SK-N-SH (cell line): Measurements from ENCODE around the gene NUP160. TPM values are rescaled to one million over a fixed set of nuclear protein-coding genes. Genes with fewer than 3 reads are reported as not detected.
"Not testable (repeated sequence)": the region's sequence is repeated elsewhere in the genome, so short reads cannot be mapped to it uniquely, and the experiment has no call there.

Experiments
- CTCF ChIA-PET: fragments of 300-600, 350-600 bp; formaldehyde crosslinking; extraction: SDS; loops from one replicate; lab custom pipeline; 2021; lab: Yijun Ruan, JAX
- POLR2A ChIA-PET: fragments of 350-600 bp; sonication (Branson Sonifier 250); formaldehyde crosslinking; extraction: SDS; loops from one replicate; lab custom pipeline; 2020; ENCODE audit warnings: antibody characterized with exemption, inconsistent platforms; lab: Yijun Ruan, JAX
- DNase-seq: peaks from one replicate; pipeline ENCODE4 v3.0.0; 2012
- H2AFZ ChIP-seq: fragments of 200-600 bp; sonication (generic); 2 replicates; pipeline ENCODE4 v1.8.1; 2016; ENCODE audit warnings: antibody characterized with exemption, mild to moderate bottlenecking, low read depth
- H3F3A ChIP-seq: fragments of 200-600 bp; sonication (generic); replicated peaks from 2 replicates; pipeline ENCODE3; 2016; ENCODE audit warnings: antibody characterized with exemption, mild to moderate bottlenecking; ENCODE audit not compliant: insufficient read depth
- H3K27ac ChIP-seq, 2 experiments: fragments of 200-500 bp in 1 of 2; fragments of 200-600 bp in 1 of 2; sonication (Bioruptor generic) in 1 of 2; sonication (generic), shearing (Covaris generic) in 1 of 2; 2 replicates each; pipeline versions ENCODE4 v1.5.1 to v1.6.1; 2014 to 2016; ENCODE audit warnings: low read depth in 2 of 2, inconsistent platforms in 1 of 2, low read length in 1 of 2, mild to moderate bottlenecking in 1 of 2, mixed read lengths in 1 of 2
- H3K27me3 ChIP-seq: fragments of 200-600 bp; sonication (generic), shearing (Covaris generic); 2 replicates; pipeline ENCODE4 v1.6.1; 2016; ENCODE audit warnings: mixed run types; ENCODE audit not compliant: insufficient read depth
- H3K36me3 ChIP-seq, 2 experiments: fragments of 200-500 bp in 1 of 2; fragments of 200-600 bp in 1 of 2; sonication (Bioruptor generic) in 1 of 2; sonication (generic) in 1 of 2; replicated peaks in 1 of 2; 2 replicates each; pipeline versions ENCODE3 to v1.5.1; 2014 to 2016; ENCODE audit warnings: low read length in 1 of 2, mild to moderate bottlenecking in 1 of 2; ENCODE audit not compliant: insufficient read depth in 2 of 2, control insufficient read depth in 1 of 2
- H3K4me1 ChIP-seq, 2 experiments: fragments of 200-500 bp in 1 of 2; fragments of 200-600 bp in 1 of 2; sonication (Bioruptor generic) in 1 of 2; sonication (generic), shearing (Covaris generic) in 1 of 2; 2 replicates each; pipeline versions ENCODE4 v1.5.1 to v1.6.1; 2014 to 2016; ENCODE audit warnings: low read depth in 1 of 2, low read length in 1 of 2, mixed run types in 1 of 2; ENCODE audit not compliant: insufficient read depth in 2 of 2, control insufficient read depth in 1 of 2
- H3K4me2 ChIP-seq: fragments of 200-600 bp; sonication (generic), shearing (Covaris generic); 2 replicates; pipeline ENCODE4 v1.6.1; 2017; ENCODE audit warnings: mixed run types
- H3K4me3 ChIP-seq, 2 experiments: fragments of 200-500 bp in 1 of 2; fragments of 200-600 bp in 1 of 2; sonication (Bioruptor generic) in 1 of 2; sonication (generic), shearing (Covaris generic) in 1 of 2; 2 replicates each; pipeline versions ENCODE4 v1.5.1 to v1.8.1; 2014 to 2016; ENCODE audit warnings: low read depth in 2 of 2, inconsistent platforms in 1 of 2, low read length in 1 of 2, mild to moderate bottlenecking in 1 of 2, mixed read lengths in 1 of 2, moderate library complexity in 1 of 2
- H3K79me2 ChIP-seq: fragments of 200-600 bp; sonication (generic); 2 replicates; pipeline ENCODE4 v1.8.1; 2017; ENCODE audit warnings: mild to moderate bottlenecking; ENCODE audit not compliant: insufficient read depth
- H3K9ac ChIP-seq: fragments of 200-600 bp; sonication (generic); 2 replicates; pipeline ENCODE4 v1.6.1; 2017; ENCODE audit warnings: mixed run types
- H3K9me2 ChIP-seq: fragments of 200-600 bp; sonication (generic); 2 replicates; pipeline ENCODE4 v1.6.1; 2017; ENCODE audit warnings: mixed run types
- H3K9me3 ChIP-seq: fragments of 200-600 bp; sonication (generic); 2 replicates; pipeline ENCODE4 v1.6.1; 2017; ENCODE audit warnings: mixed run types, mild to moderate bottlenecking, moderate library complexity
- H4K20me1 ChIP-seq: fragments of 200-600 bp; sonication (generic); 2 replicates; pipeline ENCODE4 v1.6.1; 2017; ENCODE audit warnings: mild to moderate bottlenecking, mixed run types; ENCODE audit not compliant: insufficient read depth
- CHD2 ChIP-seq: fragments of 150-350 bp; IDR thresholded peaks from 2 replicates; pipeline ENCODE4 v1.6.1; 2018; ENCODE audit warnings: low read length; ENCODE audit not compliant: partially characterized antibody
- EP300 ChIP-seq, 2 experiments: IDR thresholded peaks; 2 replicates each; pipeline versions ENCODE4 v1.4.0 to v1.6.1; 2012; ENCODE audit warnings: borderline replicate concordance in 1 of 2, low read depth in 1 of 2, low read length in 1 of 2
- EZH2phosphoT487 ChIP-seq: fragments of 200-600 bp; sonication (generic); IDR thresholded peaks from 2 replicates; pipeline ENCODE4 v1.6.1; 2017; ENCODE audit warnings: low read depth, mixed run types, mild to moderate bottlenecking, antibody characterized with exemption, moderate library complexity, borderline replicate concordance
- FOXM1 ChIP-seq: IDR thresholded peaks from 2 replicates; pipeline ENCODE4 v1.4.0; 2012; ENCODE audit warnings: low read depth, mild to moderate bottlenecking
- JUND ChIP-seq: IDR thresholded peaks from 2 replicates; pipeline ENCODE4 v1.4.0; 2012
- MEF2A ChIP-seq: IDR thresholded peaks from 2 replicates; pipeline ENCODE4 v1.4.0; 2012; ENCODE audit warnings: low read depth, borderline replicate concordance
- RAD21 ChIP-seq: IDR thresholded peaks from 2 replicates; pipeline ENCODE4 v1.6.1; 2012; ENCODE audit warnings: mild to moderate bottlenecking, low read length
- REST ChIP-seq: IDR thresholded peaks from 2 replicates; pipeline ENCODE4 v1.6.1; 2012; ENCODE audit warnings: mild to moderate bottlenecking, low read depth, low read length, moderate library complexity
- SIN3A ChIP-seq: IDR thresholded peaks from 2 replicates; pipeline ENCODE4 v1.6.1; 2012; ENCODE audit warnings: low read depth, mild to moderate bottlenecking, low read length, moderate library complexity, borderline replicate concordance
- SMC3 ChIP-seq: IDR thresholded peaks from 2 replicates; pipeline ENCODE4 v1.6.1; 2012; ENCODE audit warnings: low read depth, low read length, improper control_type of control experiment
- TAF1 ChIP-seq: IDR thresholded peaks from 2 replicates; pipeline ENCODE4 v1.6.1; 2012; ENCODE audit warnings: low read depth, mild to moderate bottlenecking, low read length, moderate library complexity, borderline replicate concordance
- TCF12 ChIP-seq: IDR thresholded peaks from 2 replicates; pipeline ENCODE4 v1.4.0; 2012
- USF1 ChIP-seq: IDR thresholded peaks from 2 replicates; pipeline ENCODE4 v1.4.0; 2012; ENCODE audit warnings: low read depth, borderline replicate concordance
- USF2 ChIP-seq: fragments of 150-350 bp; IDR thresholded peaks from 2 replicates; pipeline ENCODE4 v1.6.1; 2017; ENCODE audit warnings: antibody characterized with exemption, low read length, low read depth, borderline replicate concordance
- WGBS: methylation state at CpG from one replicate; pipeline ENCODE4 v1.1.6; 2017; ENCODE audit warnings: low lambda C conversion rate; 5-methylcytosine and 5-hydroxymethylcytosine counted together
- polyA plus RNA-seq, 3 experiments: library from polyadenylated mRNA; depleted of rRNA; stranded (reverse); fragments of >200 nt; gene quantifications; 2 replicates each; pipeline ENCODE4 v1.2.3, GENCODE V29; 2012

NUP160 gene
- polyA plus RNA-seq, 1 of the 3 experiments (the other 2 are of a cell fraction) = 19.3 TPM

GRCh38 chr11:47737817-47738216, 110.3 kb downstream of the NUP160 start:
- H3K9ac ChIP-seq, H3K4me3 ChIP-seq, H2AFZ ChIP-seq, CTCF ChIA-PET, H3K9me3 ChIP-seq, DNase-seq, H3K9me2 ChIP-seq, H3K27me3 ChIP-seq, POLR2A ChIA-PET, H3K27ac ChIP-seq, H4K20me1 ChIP-seq, H3K4me2 ChIP-seq, H3K4me1 ChIP-seq: not testable (repeated sequence)
- 75% methylated on average over 7 of the region's 7 CpGs for WGBS
- Histone ChIP-seq H3K79me2 (peaks cover 37% of the 10 kb centered on the region), H3F3A (peaks cover 22% of the 10 kb centered on the region), H3K36me3 (peaks cover 36 to 85% of the 10 kb centered on the region in 2 experiments)

GRCh38 chr11:47732271-47732670, 115.9 kb downstream of the NUP160 start:
- DNase-seq = no peak
- Histone ChIP-seq H3K27me3 (no peaks in the 10 kb centered on the region), H3K36me3 (peaks cover 62 to 94% of the 10 kb centered on the region in 2 experiments), H4K20me1 (no peaks in the 10 kb centered on the region), H3K9me3 (no peaks in the 10 kb centered on the region), H3K9me2 (no peaks in the 10 kb centered on the region), H3K79me2 (peaks cover 27% of the 10 kb centered on the region), H3K4me1 (no peaks in the 10 kb centered on the region), H3K4me2 (no peak overlapping the region), H3K27ac (no peak overlapping the region), H3K9ac (no peak overlapping the region), H3F3A (peaks cover 9% of the 10 kb centered on the region), H3K4me3 (no peak overlapping the region), H2AFZ (no peak overlapping the region)
- POLR2A ChIA-PET = no interaction called here
- TF ChIP-seq USF2 (no peak), JUND (no peak), SIN3A (no peak), TAF1 (no peak), EP300 (IDR thresholded peaks at IDR 0.05; ENCODE audit: borderline replicate concordance in 1 of 2, low read depth in 1 of 2, low read length in 1 of 2) (no peak), RAD21 (no peak), EZH2phosphoT487 (no peak), CHD2 (no peak), USF1 (no peak), TCF12 (no peak), SMC3 (no peak), MEF2A (no peak), FOXM1 (no peak), REST (no peak)
- CTCF ChIA-PET = no interaction called here
- 91% methylated on average over 10 of the region's 10 CpGs for WGBS
